Measurements from ENCODE around the gene PSMG2. TPM values are rescaled to one million over a fixed set of nuclear protein-coding genes. Genes with fewer than 3 reads are reported as not detected.

The PSMG2 gene
- total RNA-seq, 4 donors from 2014 or later, result 62.4 to 70.2 (median 69.0) TPM

GRCh38 chr18:12679183-12679786, 23.6 kb upstream of the PSMG2 start:
- Histone ChIP-seq H3K4me1 (no peaks in the 10 kb centered on the region), H3K36me3 (no peaks in the 10 kb centered on the region), H3K9me3 (no peaks in the 10 kb centered on the region), H3K27ac (peak overlapping the region; percentile 42 to 77), H3K4me3 (no peak overlapping the region), H3K27me3 (no peaks in the 10 kb centered on the region)
- intact Hi-C loops (cut with DNase I; ENCODE audit: low total_unique reads), result no loop called here
- peak; percentile 44 to 56 for DNase-seq
- TF ChIP-seq CTCF (IDR thresholded peaks at IDR 0.05) (no peak), POLR2A (IDR thresholded peaks at IDR 0.05) (peak in 1 of 2 donors; percentile 57)

- Histone ChIP-seq H3K9me3 (no peaks in the 10 kb centered on the region), H3K36me3 (no peaks in the 10 kb centered on the region), H3K27ac (no peak overlapping the region), H3K27me3 (no peaks in the 10 kb centered on the region), H3K4me3 (no peak overlapping the region), H3K4me1 (no peaks in the 10 kb centered on the region)
- TF ChIP-seq CTCF (IDR thresholded peaks at IDR 0.05) (no peak), POLR2A (IDR thresholded peaks at IDR 0.05) (no peak)
- intact Hi-C loops (cut with DNase I; ENCODE audit: low total_unique reads), result no loop called here
- DNase-seq, result no peak
These were observed 16.7 kb upstream of the PSMG2 start for GRCh38 chr18:12686100-12686499.

- H3K36me3 ChIP-seq, result no peaks in the 10 kb centered on the region
- DNase-seq, result no peak
- intact Hi-C loops (cut with DNase I; ENCODE audit: low total_unique reads), result no loop called here
- no peaks in the 10 kb centered on the region for H3K9me3 ChIP-seq
- no peaks in the 10 kb centered on the region for H3K4me1 ChIP-seq
- H3K27ac ChIP-seq, result no peak overlapping the region
- H3K27me3 ChIP-seq, result no peaks in the 10 kb centered on the region
- TF ChIP-seq POLR2A (IDR thresholded peaks at IDR 0.05) (no peak), CTCF (IDR thresholded peaks at IDR 0.05) (no peak)
- H3K4me3 ChIP-seq, result no peak overlapping the region
These were observed 13.5 kb upstream of the PSMG2 start for GRCh38 chr18:12689256-12689850.

GRCh38 chr18:12692206-12692605, 10.6 kb upstream of the PSMG2 start:
- no peak for TF ChIP-seq CTCF (IDR thresholded peaks at IDR 0.05)
- TF ChIP-seq POLR2A (IDR thresholded peaks at IDR 0.05), result no peak
- DNase-seq, result no peak
- Histone ChIP-seq H3K4me3 (no peak overlapping the region), H3K27ac (no peak overlapping the region), H3K9me3 (no peaks in the 10 kb centered on the region), H3K36me3 (no peaks in the 10 kb centered on the region), H3K4me1 (no peaks in the 10 kb centered on the region), H3K27me3 (no peaks in the 10 kb centered on the region)
- intact Hi-C loops (cut with DNase I; ENCODE audit: low total_unique reads), result no loop called here

- Histone ChIP-seq H3K4me3 (no peak overlapping the region), H3K36me3 (no peaks in the 10 kb centered on the region), H3K27me3 (no peaks in the 10 kb centered on the region), H3K4me1 (no peaks in the 10 kb centered on the region), H3K9me3 (no peaks in the 10 kb centered on the region), H3K27ac (no peak overlapping the region)
- DNase-seq, result no peak
- TF ChIP-seq POLR2A (IDR thresholded peaks at IDR 0.05) (no peak), CTCF (IDR thresholded peaks at IDR 0.05) (no peak)
- intact Hi-C loops (cut with DNase I; ENCODE audit: low total_unique reads), result no loop called here
These were observed 8.8 kb upstream of the PSMG2 start for GRCh38 chr18:12694032-12694431.

Data from uterus (tissue), 4 donors.